HepG2 (cell line): ENCODE measurements around the gene GALR2. TPM values are rescaled to one million over a fixed set of nuclear protein-coding genes. Genes with fewer than 3 reads are reported as not detected.

ENCODE experiments used
- ARNT2 ChIP-seq: sonication (generic); formaldehyde crosslinking; IDR thresholded peaks from 2 replicates; pipeline ENCODE4 v1.8.0; 2022; ENCODE audit warnings: mild to moderate bottlenecking, low read depth, missing genetic modification reagents, moderate library complexity
- GLI4 ChIP-seq: sonication (generic); formaldehyde crosslinking; IDR thresholded peaks from 2 replicates; pipeline ENCODE4 v1.5.1; 2020; ENCODE audit warnings: missing genetic modification reagents, mild to moderate bottlenecking, moderate library complexity, borderline replicate concordance
- HES4 ChIP-seq: sonication (generic); formaldehyde crosslinking; IDR thresholded peaks from 2 replicates; pipeline ENCODE4 v1.9.0; 2021; ENCODE audit warnings: mild to moderate bottlenecking, missing genetic modification reagents, borderline replicate concordance
- HOXA5 ChIP-seq: sonication (generic); formaldehyde crosslinking; IDR thresholded peaks from 2 replicates; pipeline ENCODE4 v1.4.0; 2020; ENCODE audit warnings: missing genetic modification reagents
- KDM4B ChIP-seq: sonication (generic); formaldehyde crosslinking; IDR thresholded peaks from 2 replicates; pipeline ENCODE4 v1.4.0; 2020; ENCODE audit warnings: missing genetic modification reagents
- MXD4 ChIP-seq: IDR thresholded peaks from 2 replicates; pipeline ENCODE4 v1.6.1; 2016; ENCODE audit warnings: mild to moderate bottlenecking, missing biosample characterization, missing genetic modification reagents
- NFE2L1 ChIP-seq: sonication (generic); formaldehyde crosslinking; IDR thresholded peaks from 2 replicates; pipeline ENCODE4 v1.4.0; 2020; ENCODE audit warnings: missing genetic modification reagents, mild to moderate bottlenecking, borderline replicate concordance
- PHB2 ChIP-seq: fragments of 450-650 bp; IDR thresholded peaks from 2 replicates; pipeline ENCODE4 v1.6.1; 2018; ENCODE audit not compliant: partially characterized antibody
- REPIN1 ChIP-seq: sonication (generic); formaldehyde crosslinking; IDR thresholded peaks from 2 replicates; pipeline ENCODE4 v1.8.0; 2022; ENCODE audit warnings: missing genetic modification reagents, low read depth, mild to moderate bottlenecking, borderline replicate concordance
- SP2 ChIP-seq: sonication (generic); formaldehyde crosslinking; IDR thresholded peaks from 2 replicates; pipeline ENCODE4 v1.5.1; 2020; ENCODE audit warnings: mild to moderate bottlenecking, missing genetic modification reagents
- TBX3 ChIP-seq: fragments of 450-650 bp; IDR thresholded peaks from 2 replicates; pipeline ENCODE4 v1.6.1; 2017; ENCODE audit warnings: antibody characterized with exemption, mild to moderate bottlenecking, inconsistent platforms, borderline replicate concordance
- ZBTB8A ChIP-seq: sonication (generic); formaldehyde crosslinking; IDR thresholded peaks from 2 replicates; pipeline ENCODE4 v1.4.0; 2020; ENCODE audit warnings: mild to moderate bottlenecking, low read depth, missing genetic modification reagents, borderline replicate concordance
- ZC3H4 ChIP-seq: sonication (generic); formaldehyde crosslinking; IDR thresholded peaks from 2 replicates; pipeline ENCODE4 v1.4.0; 2020; ENCODE audit warnings: missing genetic modification reagents, borderline replicate concordance
- ZFP62 ChIP-seq: sonication (generic); formaldehyde crosslinking; IDR thresholded peaks from 2 replicates; pipeline ENCODE4 v1.4.0; 2020; ENCODE audit warnings: missing genetic modification reagents
- ZFX ChIP-seq: sonication (generic); formaldehyde crosslinking; IDR thresholded peaks from 2 replicates; pipeline ENCODE4 v1.4.0; 2020; ENCODE audit warnings: mild to moderate bottlenecking, low read depth, missing genetic modification reagents, moderate library complexity
- ZNF282 ChIP-seq: fragments of 450-650 bp; IDR thresholded peaks from 2 replicates; pipeline ENCODE4 v1.6.1; 2018; ENCODE audit not compliant: partially characterized antibody
- ZNF460 ChIP-seq: sonication (generic); formaldehyde crosslinking; IDR thresholded peaks from 2 replicates; pipeline ENCODE4 v1.5.1; 2020; ENCODE audit warnings: missing genetic modification reagents, mild to moderate bottlenecking, borderline replicate concordance
- ZNF670 ChIP-seq: sonication (generic); formaldehyde crosslinking; IDR thresholded peaks from 2 replicates; pipeline ENCODE4 v1.8.0; 2022; ENCODE audit warnings: mild to moderate bottlenecking, missing genetic modification reagents, borderline replicate concordance
- ZNF720 ChIP-seq: sonication (generic); formaldehyde crosslinking; IDR thresholded peaks from 2 replicates; pipeline ENCODE4 v1.4.0; 2020; ENCODE audit warnings: missing genetic modification reagents
- ZNF749 ChIP-seq: sonication (generic); formaldehyde crosslinking; IDR thresholded peaks from 2 replicates; pipeline ENCODE4 v1.8.0; 2022; ENCODE audit warnings: mild to moderate bottlenecking, missing genetic modification reagents, moderate library complexity, borderline replicate concordance
- ZNF768 ChIP-seq: sonication (generic); formaldehyde crosslinking; IDR thresholded peaks from 2 replicates; pipeline ENCODE4 v1.4.0; 2020; ENCODE audit warnings: missing genetic modification reagents
- ZNF780A ChIP-seq: sonication (generic); formaldehyde crosslinking; IDR thresholded peaks from 2 replicates; pipeline ENCODE4 v1.8.0; 2022; ENCODE audit warnings: mild to moderate bottlenecking, missing genetic modification reagents, moderate library complexity
- polyA plus RNA-seq, 8 experiments: library from polyadenylated mRNA; depleted of rRNA in 3 of 8; stranded (reverse) in 7 of 8; unstranded in 1 of 8; fragments of >200 nt; fragmentation: Illumina TruSeq in 4 of 8; extraction: Trizol in 4 of 8; gene quantifications; 2 replicates each; pipeline versions ENCODE4 v1.2.1 to v1.2.3, GENCODE V29; 2011 to 2016; ENCODE audit warnings: low read depth in 4 of 8, missing spikeins in 1 of 8, mixed read lengths in 1 of 8; ENCODE audit not compliant: insufficient read depth in 1 of 8
- total RNA-seq, 5 experiments: library from RNA; depleted of rRNA; stranded (reverse); fragments of >200 nt; fragmentation: Illumina TruSeq; extraction: Trizol; gene quantifications; 2 replicates each; pipeline ENCODE4 v1.2.3, GENCODE V29; 2016; ENCODE audit warnings: low read depth in 1 of 5
- TF ChIP-seq, protein P1 (sequence below): sonication (generic); formaldehyde crosslinking; IDR thresholded peaks from 2 replicates; pipeline ENCODE4 v1.4.0; 2020; ENCODE audit warnings: missing genetic modification reagents
- TF ChIP-seq, protein P2 (sequence below): IDR thresholded peaks from 2 replicates; pipeline ENCODE4 v1.6.1; 2016
- TF ChIP-seq, protein P3 (sequence below): sonication (generic); formaldehyde crosslinking; conservative IDR thresholded peaks from 2 replicates; pipeline ENCODE4 v1.4.0; 2020; ENCODE audit warnings: missing genetic modification reagents

Gene GALR2
- total and polyA plus RNA-seq, 2 of the 13 experiments (the other 11 are each of a cell fraction or from before 2014, with no cell fraction given) = 0.48 to 0.58 TPM

DNA sequence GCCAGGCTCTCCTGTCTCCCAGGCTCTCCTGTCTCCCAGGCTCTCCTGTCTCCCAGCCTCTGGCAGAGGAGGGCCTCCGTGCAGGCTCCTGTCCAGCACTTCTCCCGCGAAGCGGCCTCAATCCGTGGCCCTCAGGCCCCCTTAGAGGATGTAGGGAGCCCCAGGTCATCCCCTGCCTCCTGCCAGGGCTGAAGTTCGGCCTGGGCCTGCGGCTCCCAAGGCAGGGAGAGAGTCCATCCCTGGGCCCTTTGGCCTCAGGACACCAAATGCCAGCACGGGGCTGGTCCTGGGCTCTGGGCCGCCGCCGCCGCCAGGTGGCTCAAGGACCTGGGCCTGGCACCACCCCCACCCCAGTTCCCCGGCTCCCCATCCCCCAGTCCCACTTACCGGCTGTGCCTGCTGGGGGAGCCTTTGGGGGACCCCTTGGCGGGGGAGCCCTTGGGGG, 47.8 kb upstream of the GALR2 start (continued):
- TF ChIP-seq, protein P1, sequence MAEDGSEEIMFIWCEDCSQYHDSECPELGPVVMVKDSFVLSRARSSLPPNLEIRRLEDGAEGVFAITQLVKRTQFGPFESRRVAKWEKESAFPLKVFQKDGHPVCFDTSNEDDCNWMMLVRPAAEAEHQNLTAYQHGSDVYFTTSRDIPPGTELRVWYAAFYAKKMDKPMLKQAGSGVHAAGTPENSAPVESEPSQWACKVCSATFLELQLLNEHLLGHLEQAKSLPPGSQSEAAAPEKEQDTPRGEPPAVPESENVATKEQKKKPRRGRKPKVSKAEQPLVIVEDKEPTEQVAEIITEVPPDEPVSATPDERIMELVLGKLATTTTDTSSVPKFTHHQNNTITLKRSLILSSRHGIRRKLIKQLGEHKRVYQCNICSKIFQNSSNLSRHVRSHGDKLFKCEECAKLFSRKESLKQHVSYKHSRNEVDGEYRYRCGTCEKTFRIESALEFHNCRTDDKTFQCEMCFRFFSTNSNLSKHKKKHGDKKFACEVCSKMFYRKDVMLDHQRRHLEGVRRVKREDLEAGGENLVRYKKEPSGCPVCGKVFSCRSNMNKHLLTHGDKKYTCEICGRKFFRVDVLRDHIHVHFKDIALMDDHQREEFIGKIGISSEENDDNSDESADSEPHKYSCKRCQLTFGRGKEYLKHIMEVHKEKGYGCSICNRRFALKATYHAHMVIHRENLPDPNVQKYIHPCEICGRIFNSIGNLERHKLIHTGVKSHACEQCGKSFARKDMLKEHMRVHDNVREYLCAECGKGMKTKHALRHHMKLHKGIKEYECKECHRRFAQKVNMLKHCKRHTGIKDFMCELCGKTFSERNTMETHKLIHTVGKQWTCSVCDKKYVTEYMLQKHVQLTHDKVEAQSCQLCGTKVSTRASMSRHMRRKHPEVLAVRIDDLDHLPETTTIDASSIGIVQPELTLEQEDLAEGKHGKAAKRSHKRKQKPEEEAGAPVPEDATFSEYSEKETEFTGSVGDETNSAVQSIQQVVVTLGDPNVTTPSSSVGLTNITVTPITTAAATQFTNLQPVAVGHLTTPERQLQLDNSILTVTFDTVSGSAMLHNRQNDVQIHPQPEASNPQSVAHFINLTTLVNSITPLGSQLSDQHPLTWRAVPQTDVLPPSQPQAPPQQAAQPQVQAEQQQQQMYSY (CRISPR knock-in tag) = no peak
- TF ChIP-seq ZFP62 (CRISPR knock-in tag) (no peak), SP2 (CRISPR knock-in tag) (no peak), ZNF749 (CRISPR knock-in tag) (no peak), KDM4B (CRISPR knock-in tag) (no peak), ZNF460 (no peak), PHB2 (no peak), ARNT2 (CRISPR knock-in tag) (no peak), ZFX (CRISPR knock-in tag) (peak; percentile 64), ZNF780A (CRISPR knock-in tag) (no peak), ZNF768 (no peak), MXD4 (CRISPR knock-in tag) (no peak), HES4 (CRISPR knock-in tag) (peak; percentile 39; the same call in 1 of the 2 replicates), ZNF282 (no peak), NFE2L1 (CRISPR knock-in tag) (no peak), ZC3H4 (CRISPR knock-in tag) (no peak), REPIN1 (CRISPR knock-in tag) (no peak), TBX3 (no peak), HOXA5 (CRISPR knock-in tag) (no peak), ZNF720 (CRISPR knock-in tag) (no peak), ZBTB8A (CRISPR knock-in tag) (no peak), ZNF670 (CRISPR knock-in tag) (no peak), GLI4 (CRISPR knock-in tag) (peak; percentile 68; the same call in 1 of the 2 replicates)
- TF ChIP-seq, protein P2, sequence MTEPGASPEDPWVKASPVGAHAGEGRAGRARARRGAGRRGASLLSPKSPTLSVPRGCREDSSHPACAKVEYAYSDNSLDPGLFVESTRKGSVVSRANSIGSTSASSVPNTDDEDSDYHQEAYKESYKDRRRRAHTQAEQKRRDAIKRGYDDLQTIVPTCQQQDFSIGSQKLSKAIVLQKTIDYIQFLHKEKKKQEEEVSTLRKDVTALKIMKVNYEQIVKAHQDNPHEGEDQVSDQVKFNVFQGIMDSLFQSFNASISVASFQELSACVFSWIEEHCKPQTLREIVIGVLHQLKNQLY = no peak
- TF ChIP-seq, protein P3, sequence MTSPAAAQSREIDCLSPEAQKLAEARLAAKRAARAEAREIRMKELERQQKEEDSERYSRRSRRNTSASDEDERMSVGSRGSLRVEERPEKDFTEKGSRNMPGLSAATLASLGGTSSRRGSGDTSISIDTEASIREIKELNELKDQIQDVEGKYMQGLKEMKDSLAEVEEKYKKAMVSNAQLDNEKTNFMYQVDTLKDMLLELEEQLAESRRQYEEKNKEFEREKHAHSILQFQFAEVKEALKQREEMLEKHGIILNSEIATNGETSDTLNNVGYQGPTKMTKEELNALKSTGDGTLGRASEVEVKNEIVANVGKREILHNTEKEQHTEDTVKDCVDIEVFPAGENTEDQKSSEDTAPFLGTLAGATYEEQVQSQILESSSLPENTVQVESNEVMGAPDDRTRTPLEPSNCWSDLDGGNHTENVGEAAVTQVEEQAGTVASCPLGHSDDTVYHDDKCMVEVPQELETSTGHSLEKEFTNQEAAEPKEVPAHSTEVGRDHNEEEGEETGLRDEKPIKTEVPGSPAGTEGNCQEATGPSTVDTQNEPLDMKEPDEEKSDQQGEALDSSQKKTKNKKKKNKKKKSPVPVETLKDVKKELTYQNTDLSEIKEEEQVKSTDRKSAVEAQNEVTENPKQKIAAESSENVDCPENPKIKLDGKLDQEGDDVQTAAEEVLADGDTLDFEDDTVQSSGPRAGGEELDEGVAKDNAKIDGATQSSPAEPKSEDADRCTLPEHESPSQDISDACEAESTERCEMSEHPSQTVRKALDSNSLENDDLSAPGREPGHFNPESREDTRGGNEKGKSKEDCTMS (CRISPR knock-in tag) = no peak
